GM21576 (cell line): ENCODE measurements around the gene LRRC61.

Experiments
- ATAC-seq: cut with Tn5 transposase; IDR thresholded peaks from one replicate; pipeline ENCODE4 v1.9.1; 2021; ENCODE audit warnings: mild to moderate bottlenecking, moderate library complexity; ENCODE audit not compliant: unreplicated experiment

LRRC61 gene

GRCh38 chr7:150346922-150347321 is 23.8 kb downstream of the LRRC61 start:
- no peak for ATAC-seq

GRCh38 chr7:150351587-150352194 is 28.5 kb downstream of the LRRC61 start:
- no peak for ATAC-seq

GRCh38 chr7:150355666-150356059 is 32.5 kb downstream of the LRRC61 start:
- ATAC-seq = no peak

- no peak for ATAC-seq
Measured at GRCh38 chr7:150356265-150356897, 33.2 kb downstream of the LRRC61 start.

- peak; percentile 49 for ATAC-seq
Measured at GRCh38 chr7:150357270-150357669, 34.1 kb downstream of the LRRC61 start.

- peak; percentile 9 for ATAC-seq
Measured at GRCh38 chr7:150357771-150358427, 34.7 kb downstream of the LRRC61 start.

- ATAC-seq = no peak
Measured at GRCh38 chr7:150358433-150358832, 35.3 kb downstream of the LRRC61 start.

- ATAC-seq = no peak
Measured at GRCh38 chr7:150358988-150359621, 36.0 kb downstream of the LRRC61 start.

GRCh38 chr7:150359622-150360362 is 36.6 kb downstream of the LRRC61 start:
- ATAC-seq = no peak

GRCh38 chr7:150360363-150361058 is 37.4 kb downstream of the LRRC61 start:
- ATAC-seq = no peak

GRCh38 chr7:150361402-150361801 is 38.2 kb downstream of the LRRC61 start:
- no peak for ATAC-seq

GRCh38 chr7:150361807-150362621 is 38.9 kb downstream of the LRRC61 start:
- ATAC-seq = no peak

- ATAC-seq = no peak
Measured at GRCh38 chr7:150363370-150363769, 40.2 kb downstream of the LRRC61 start.

GRCh38 chr7:150363872-150364271 is 40.7 kb downstream of the LRRC61 start:
- no peak for ATAC-seq

- ATAC-seq = no peak
Measured at GRCh38 chr7:150365194-150365593, 42.0 kb downstream of the LRRC61 start.

- no peak for ATAC-seq
Measured at GRCh38 chr7:150365673-150366398, 42.7 kb downstream of the LRRC61 start.

GRCh38 chr7:150367677-150368095 is 44.5 kb downstream of the LRRC61 start:
- ATAC-seq = no peak

GRCh38 chr7:150368096-150368883 is 45.1 kb downstream of the LRRC61 start, which contains the start of gene REPIN1:
Gene REPIN1, plus strand, starts transcription at chr7:150368822. Its CDS starts 890 bp downstream, at chr7:150369712.
- ATAC-seq = peak; percentile 38
